Adrenal gland (tissue), 12 donors: ENCODE measurements around the gene FAM118B. TPM values are rescaled to one million over a fixed set of nuclear protein-coding genes. Genes with fewer than 3 reads are reported as not detected.

ENCODE experiments used
- DNase-seq, 7 donors: peaks; one replicate each; pipeline ENCODE4 v3.0.0-alpha.2; 2019 to 2020
- H3K27ac ChIP-seq, 5 donors: fragments of 200-600 bp; sonication (generic) in 4 of 5; 1 replicate in 3 of 5; 2 replicates in 2 of 5; pipeline versions ENCODE4 v1.5.1 to v1.8.0; 2016 to 2020; ENCODE audit warnings: mild to moderate bottlenecking in 1 of 5
- H3K27me3 ChIP-seq: fragments of 200-600 bp; 2 replicates; pipeline ENCODE4 v1.8.0; 2021
- H3K36me3 ChIP-seq, 2 donors: fragments of 200-600 bp; replicated peaks in 1 of 2; 1 replicate in 1 of 2; 2 replicates in 1 of 2; pipeline versions ENCODE4 v1.5.1 to v1.8.0; 2018 to 2022
- H3K4me1 ChIP-seq, 2 donors: fragments of 200-600 bp; replicated peaks in 1 of 2; 1 replicate in 1 of 2; 2 replicates in 1 of 2; pipeline versions ENCODE4 v1.5.1 to v1.8.0; 2018 to 2021
- H3K4me3 ChIP-seq, 4 donors: fragments of 200-600 bp; sonication (generic) in 3 of 4; one replicate each; pipeline ENCODE4 v1.5.1; 2016 to 2018
- H3K9me3 ChIP-seq, 3 donors: fragments of 200-600 bp; sonication (generic) in 1 of 3; replicated peaks in 1 of 3; 1 replicate in 2 of 3; 2 replicates in 1 of 3; pipeline versions ENCODE4 v1.5.1 to v1.8.0; 2016 to 2021
- POLR2A ChIP-seq, 2 donors: fragments of 450-650 bp; IDR thresholded peaks; one replicate each; pipeline ENCODE4 v1.6.1; 2017; ENCODE audit warnings: antibody characterized with exemption in 2 of 2, mild to moderate bottlenecking in 2 of 2, moderate library complexity in 1 of 2
- WGBS, 4 donors: extraction: QIAGEN DNeasy Blood & Tissue Kit in 2 of 4; methylation state at CpG; one replicate each; pipeline versions ENCODE4 v1.1.5 to v1.1.7; 2013 to 2017; 5-methylcytosine and 5-hydroxymethylcytosine counted together
- intact Hi-C, 2 donors: fragments of 100-400 bp; cut with DNase I; formaldehyde crosslinking; loops; one replicate each; pipeline versions ENCODE4 v1.14.1 to v1.15.0; 2022 to 2023
- polyA plus RNA-seq, 3 donors: library from polyadenylated mRNA; stranded (reverse); fragments of 200-250 nt in 2 of 3; fragments of 350-450 nt in 1 of 3; fragmentation: Illumina TruSeq in 1 of 3; extraction: RNeasy Lipid Tissue Mini Kit (QIAGEN cat#74804) in 1 of 3; gene quantifications; one replicate each; pipeline ENCODE4 v1.2.3, GENCODE V29; 2013 to 2014
- total RNA-seq, 9 donors: library from RNA; depleted of rRNA in 4 of 9; stranded (reverse); fragments of >200 nt in 4 of 9; fragments of 120-200 nt in 1 of 9; fragmentation: NEBNext Ultra II Directional in 1 of 9; extraction: Animal tissue kit (Norgen Biotek cat#: 25700) in 1 of 9; gene quantifications; one replicate each; pipeline versions ENCODE4 v1.1.0 to v1.2.4, GENCODE V29; 2013 to 2023
- TF ChIP-seq, protein P1 (sequence below), 6 experiments: fragments of 450-650 bp in 4 of 6; fragments of 200-600 bp in 2 of 6; sonication (generic) in 1 of 6; IDR thresholded peaks; 1 replicate in 5 of 6; 2 replicates in 1 of 6; pipeline versions ENCODE4 v1.5.1 to v1.8.0; 2016 to 2021; ENCODE audit warnings: antibody characterized with exemption in 6 of 6, mild to moderate bottlenecking in 2 of 6, moderate library complexity in 1 of 6
- donor health status: healthy with polysubstance abuse.
- donor health status: Bipolar disorder and iron deficiency.
- donor health status: DM: yes; HTN: yes; CAD: no.
- donor health status: DM: no; HTN: no; CAD: no.
- donor health status: DM: no; HTN: no; CAD: no.
- donor health status: DM: yes; HTN: yes; CAD: no.

FAM118B gene
- total and polyA plus RNA-seq, 12 donors: 5.8 to 26.6 (median 16.6) TPM

DNA sequence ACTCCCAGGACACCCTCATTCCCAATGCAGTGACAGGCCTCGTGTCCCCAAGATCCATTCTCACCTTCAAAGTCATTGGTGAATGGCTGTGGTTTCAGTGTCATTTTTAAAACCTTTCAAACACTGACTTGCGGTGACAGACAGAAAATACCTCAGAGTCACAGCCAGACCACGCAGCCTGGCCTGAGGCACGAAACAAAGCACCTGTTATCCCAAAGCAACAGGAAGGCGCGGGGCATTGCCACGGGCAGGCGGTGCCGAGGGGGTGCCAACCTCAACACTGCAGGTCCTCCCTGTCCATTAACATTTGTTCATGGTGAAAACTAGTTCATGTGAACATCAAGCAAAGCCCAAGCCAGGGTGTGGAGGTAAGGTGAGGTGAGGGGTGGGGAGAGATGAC is 38.3 kb upstream of the FAM118B start:
- WGBS, 4 donors: 85 to 92% (median 90%) methylated on average over 9 of the region's 9 CpGs
- intact Hi-C loops: no loop called here
- DNase-seq: no peak
- no peaks in the 10 kb centered on the region for H3K4me1 ChIP-seq
- H3K36me3 ChIP-seq: no peaks in the 10 kb centered on the region
- no peaks in the 10 kb centered on the region for H3K27me3 ChIP-seq
- H3K27ac ChIP-seq: no peak overlapping the region
- no peaks in the 10 kb centered on the region for H3K9me3 ChIP-seq
- H3K4me3 ChIP-seq: no peak overlapping the region
- no peak for TF ChIP-seq POLR2A (IDR thresholded peaks at IDR 0.05)
- TF ChIP-seq, protein P1, sequence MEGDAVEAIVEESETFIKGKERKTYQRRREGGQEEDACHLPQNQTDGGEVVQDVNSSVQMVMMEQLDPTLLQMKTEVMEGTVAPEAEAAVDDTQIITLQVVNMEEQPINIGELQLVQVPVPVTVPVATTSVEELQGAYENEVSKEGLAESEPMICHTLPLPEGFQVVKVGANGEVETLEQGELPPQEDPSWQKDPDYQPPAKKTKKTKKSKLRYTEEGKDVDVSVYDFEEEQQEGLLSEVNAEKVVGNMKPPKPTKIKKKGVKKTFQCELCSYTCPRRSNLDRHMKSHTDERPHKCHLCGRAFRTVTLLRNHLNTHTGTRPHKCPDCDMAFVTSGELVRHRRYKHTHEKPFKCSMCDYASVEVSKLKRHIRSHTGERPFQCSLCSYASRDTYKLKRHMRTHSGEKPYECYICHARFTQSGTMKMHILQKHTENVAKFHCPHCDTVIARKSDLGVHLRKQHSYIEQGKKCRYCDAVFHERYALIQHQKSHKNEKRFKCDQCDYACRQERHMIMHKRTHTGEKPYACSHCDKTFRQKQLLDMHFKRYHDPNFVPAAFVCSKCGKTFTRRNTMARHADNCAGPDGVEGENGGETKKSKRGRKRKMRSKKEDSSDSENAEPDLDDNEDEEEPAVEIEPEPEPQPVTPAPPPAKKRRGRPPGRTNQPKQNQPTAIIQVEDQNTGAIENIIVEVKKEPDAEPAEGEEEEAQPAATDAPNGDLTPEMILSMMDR (IDR thresholded peaks at IDR 0.05): no peak

DNA sequence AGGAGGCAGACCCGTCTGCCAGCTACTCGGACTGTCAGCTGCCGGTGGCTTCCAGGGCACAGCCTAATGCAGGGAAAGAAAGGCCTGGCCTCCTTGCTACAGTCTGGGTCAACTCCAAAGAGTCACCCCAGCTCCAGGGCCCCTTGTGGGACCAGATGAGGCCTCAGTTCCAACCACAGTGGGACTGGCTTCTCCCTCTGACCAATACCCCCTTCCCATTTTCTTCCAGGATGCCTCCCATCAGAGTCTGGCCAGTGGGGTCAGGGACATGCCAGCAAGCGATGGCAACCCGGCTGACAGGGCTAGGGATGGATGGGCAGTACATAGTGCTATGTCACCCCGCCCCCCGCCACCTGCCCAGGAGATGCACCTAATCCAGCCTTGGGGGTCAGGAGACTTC is 36.8 kb upstream of the FAM118B start:
- 85 to 98% (median 91%) methylated on average over 7 of the region's 7 CpGs for WGBS, 4 donors
- Histone ChIP-seq H3K27ac (no peak overlapping the region), H3K27me3 (no peaks in the 10 kb centered on the region), H3K36me3 (no peaks in the 10 kb centered on the region), H3K9me3 (no peaks in the 10 kb centered on the region), H3K4me1 (no peaks in the 10 kb centered on the region), H3K4me3 (no peak overlapping the region)
- TF ChIP-seq, protein P1 (IDR thresholded peaks at IDR 0.05): no peak
- TF ChIP-seq POLR2A (IDR thresholded peaks at IDR 0.05): no peak
- intact Hi-C loops: no loop called here
- DNase-seq: no peak

DNA sequence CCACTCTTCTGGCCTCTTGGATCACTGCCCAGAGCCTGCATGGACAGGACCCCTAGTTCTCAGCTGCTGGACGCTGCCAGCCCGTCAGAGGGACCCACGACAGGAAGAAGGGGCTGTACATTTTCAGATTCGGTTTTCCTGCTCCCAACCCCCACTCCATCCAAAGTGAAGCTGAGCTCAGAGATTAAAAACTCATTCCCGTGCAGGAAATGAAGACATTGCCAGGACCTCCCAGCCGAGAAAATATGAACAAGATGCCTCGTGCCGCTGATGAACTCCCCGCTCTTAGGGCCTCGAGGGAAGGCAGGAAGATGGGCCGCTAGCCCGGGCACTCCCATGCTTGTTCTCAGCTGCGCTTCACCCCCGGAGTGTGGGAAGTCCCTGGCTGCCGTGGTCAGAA is 36.2 kb upstream of the FAM118B start:
- H3K4me3 ChIP-seq: no peak overlapping the region
- H3K4me1 ChIP-seq: no peaks in the 10 kb centered on the region
- H3K27ac ChIP-seq: no peak overlapping the region
- WGBS, 4 donors: 44 to 67% (median 54%) methylated on average over 11 to 15 of the region's 15 CpGs
- H3K27me3 ChIP-seq: no peaks in the 10 kb centered on the region
- TF ChIP-seq, protein P1 (IDR thresholded peaks at IDR 0.05): no peak
- no peak for TF ChIP-seq POLR2A (IDR thresholded peaks at IDR 0.05)
- peak in 3 of 7 donors; percentile 21 to 30 (median 27) for DNase-seq
- no peaks in the 10 kb centered on the region for H3K9me3 ChIP-seq
- intact Hi-C loops: no loop called here
- H3K36me3 ChIP-seq: no peaks in the 10 kb centered on the region

DNA sequence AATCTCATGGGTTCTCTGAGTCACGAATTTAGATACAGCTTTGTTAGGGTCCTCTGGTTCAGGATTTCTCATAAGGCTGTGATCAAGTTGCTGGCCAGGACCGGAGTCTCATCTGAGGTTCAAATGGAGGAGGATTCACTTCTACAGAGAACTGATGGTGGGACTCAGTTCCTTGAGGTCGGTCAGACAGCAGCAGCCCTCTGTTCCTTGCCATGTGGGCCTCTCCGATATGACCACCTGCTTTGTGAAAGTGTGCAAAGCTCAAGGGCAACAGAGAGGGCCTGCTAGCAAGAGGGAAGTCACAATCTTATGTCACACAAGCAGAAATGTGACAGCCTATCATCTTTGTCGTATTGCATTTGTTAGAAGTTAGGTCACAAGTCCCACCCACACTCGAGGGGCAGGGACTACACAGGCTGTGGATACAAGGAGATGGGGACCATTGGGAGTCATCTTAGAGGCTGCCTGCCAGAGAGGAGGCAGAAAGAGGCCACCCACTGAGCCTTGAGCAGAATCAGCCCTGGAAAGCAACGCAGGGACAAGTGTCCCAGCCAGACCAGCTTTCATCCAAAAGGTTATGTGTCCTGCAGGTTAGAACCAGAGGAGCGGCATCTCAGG is 34.6 kb upstream of the FAM118B start:
- intact Hi-C loops: no loop called here
- TF ChIP-seq, protein P1 (IDR thresholded peaks at IDR 0.05): no peak
- TF ChIP-seq POLR2A (IDR thresholded peaks at IDR 0.05): no peak
- WGBS, 4 donors: 67 to 91% (median 84%) methylated on average over 5 to 8 of the region's 8 CpGs
- Histone ChIP-seq H3K27ac (no peak overlapping the region), H3K9me3 (no peaks in the 10 kb centered on the region), H3K4me3 (no peak overlapping the region), H3K27me3 (no peaks in the 10 kb centered on the region), H3K36me3 (no peaks in the 10 kb centered on the region), H3K4me1 (no peaks in the 10 kb centered on the region)
- no peak for DNase-seq
